Prostate gland (tissue), 2 donors: ENCODE data around the gene RFX6.

Experiments used
- POLR2A ChIP-seq: fragments of 450-650 bp; IDR thresholded peaks from one replicate; pipeline ENCODE4 v1.6.1; 2016; ENCODE audit warnings: antibody characterized with exemption, mild to moderate bottlenecking
- POLR2AphosphoS5 ChIP-seq: sonication (generic); formaldehyde crosslinking; IDR thresholded peaks from one replicate; pipeline ENCODE4 v1.6.1; 2017; ENCODE audit warnings: antibody characterized with exemption
- TF ChIP-seq, protein P1 (sequence below), 4 experiments: fragments of 200-600 bp in 2 of 4; fragments of 450-650 bp in 2 of 4; sonication (generic) in 2 of 4; IDR thresholded peaks; 1 replicate in 3 of 4; 2 replicates in 1 of 4; pipeline ENCODE4 v1.5.1; 2016 to 2019; ENCODE audit warnings: antibody characterized with exemption in 4 of 4, mild to moderate bottlenecking in 2 of 4, moderate library complexity in 2 of 4

DNA sequence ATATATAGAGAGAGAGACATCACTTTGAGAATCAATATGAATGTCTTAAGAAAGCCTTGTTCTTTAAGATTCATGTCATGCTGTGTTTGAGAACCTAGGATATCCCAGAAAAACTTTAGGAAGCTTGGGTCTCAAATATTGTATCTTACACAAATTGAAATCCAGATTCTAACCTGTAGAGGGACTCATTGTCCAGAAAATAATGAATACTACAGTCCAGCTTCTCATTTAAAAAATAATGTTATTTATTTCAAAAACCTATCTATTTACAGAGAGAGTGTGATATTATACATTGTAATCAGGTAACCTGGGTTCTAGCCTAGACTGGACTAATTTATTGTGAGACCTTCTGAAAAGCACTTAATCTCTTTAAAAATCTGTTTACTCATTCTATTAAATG lies 4.2 kb downstream of the RFX6 start:
- TF ChIP-seq, protein P1, sequence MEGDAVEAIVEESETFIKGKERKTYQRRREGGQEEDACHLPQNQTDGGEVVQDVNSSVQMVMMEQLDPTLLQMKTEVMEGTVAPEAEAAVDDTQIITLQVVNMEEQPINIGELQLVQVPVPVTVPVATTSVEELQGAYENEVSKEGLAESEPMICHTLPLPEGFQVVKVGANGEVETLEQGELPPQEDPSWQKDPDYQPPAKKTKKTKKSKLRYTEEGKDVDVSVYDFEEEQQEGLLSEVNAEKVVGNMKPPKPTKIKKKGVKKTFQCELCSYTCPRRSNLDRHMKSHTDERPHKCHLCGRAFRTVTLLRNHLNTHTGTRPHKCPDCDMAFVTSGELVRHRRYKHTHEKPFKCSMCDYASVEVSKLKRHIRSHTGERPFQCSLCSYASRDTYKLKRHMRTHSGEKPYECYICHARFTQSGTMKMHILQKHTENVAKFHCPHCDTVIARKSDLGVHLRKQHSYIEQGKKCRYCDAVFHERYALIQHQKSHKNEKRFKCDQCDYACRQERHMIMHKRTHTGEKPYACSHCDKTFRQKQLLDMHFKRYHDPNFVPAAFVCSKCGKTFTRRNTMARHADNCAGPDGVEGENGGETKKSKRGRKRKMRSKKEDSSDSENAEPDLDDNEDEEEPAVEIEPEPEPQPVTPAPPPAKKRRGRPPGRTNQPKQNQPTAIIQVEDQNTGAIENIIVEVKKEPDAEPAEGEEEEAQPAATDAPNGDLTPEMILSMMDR (IDR thresholded peaks at IDR 0.05): peak in 2 of 4 experiments; percentile 32 to 42
- TF ChIP-seq POLR2A (no peak), POLR2AphosphoS5 (no peak)
